Panc1 (cell line): ENCODE data around the gene POLR3GL.

Experiments used
- CTCF ChIP-seq: fragments of 450-650 bp; IDR thresholded peaks from 2 replicates; pipeline ENCODE4 v1.5.1; 2017; ENCODE audit warnings: mild to moderate bottlenecking
- POLR2AphosphoS5 ChIP-seq: IDR thresholded peaks from 2 replicates; pipeline ENCODE4 v1.6.1; 2012; ENCODE audit warnings: mild to moderate bottlenecking, low read depth, low read length, moderate library complexity
- SIN3A ChIP-seq: IDR thresholded peaks from 2 replicates; pipeline ENCODE4 v1.6.1; 2012; ENCODE audit warnings: low read depth, mild to moderate bottlenecking, low read length, moderate library complexity, borderline replicate concordance; ENCODE audit not compliant: insufficient read depth

GRCh38 chr1:145974721-145975120 is 10.2 kb downstream of the POLR3GL start:
- TF ChIP-seq POLR2AphosphoS5 (no peak), CTCF (no peak), SIN3A (no peak)
